Measurements from ENCODE around the gene TEN1. TPM values are rescaled to one million over a fixed set of nuclear protein-coding genes. Genes with fewer than 3 reads are reported as not detected.
A peak's percentile ranks its signal among the peaks of the same experiment; 100 is the strongest.
"Not testable (repeated sequence)": the region's sequence is repeated elsewhere in the genome, so short reads cannot be mapped to it uniquely, and the experiment has no call there.

The TEN1 gene, protein sequence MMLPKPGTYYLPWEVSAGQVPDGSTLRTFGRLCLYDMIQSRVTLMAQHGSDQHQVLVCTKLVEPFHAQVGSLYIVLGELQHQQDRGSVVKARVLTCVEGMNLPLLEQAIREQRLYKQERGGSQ
- 10 to 100 TPM; 15.1 to 24.2 (median 22.9) TPM for polyA plus RNA-seq (ENCODE audit: insufficient read length in 3 of 3)

- peak; percentile 93 to 96 (median 94) for DNase-seq (ENCODE audit: low read depth in 3 of 3, low spot score in 2 of 3)
Measured at GRCh38 chr17:75978938-75979704, at the start of gene TEN1, which contains the start of gene ACOX1. TSS of gene TEN1 (plus strand) at chr17:75979240. CDS start at chr17:75986193, 6,953 bp downstream. TSS of gene ACOX1 (minus strand) at chr17:75979166. CDS start at chr17:75979073, 93 bp downstream.

DNA sequence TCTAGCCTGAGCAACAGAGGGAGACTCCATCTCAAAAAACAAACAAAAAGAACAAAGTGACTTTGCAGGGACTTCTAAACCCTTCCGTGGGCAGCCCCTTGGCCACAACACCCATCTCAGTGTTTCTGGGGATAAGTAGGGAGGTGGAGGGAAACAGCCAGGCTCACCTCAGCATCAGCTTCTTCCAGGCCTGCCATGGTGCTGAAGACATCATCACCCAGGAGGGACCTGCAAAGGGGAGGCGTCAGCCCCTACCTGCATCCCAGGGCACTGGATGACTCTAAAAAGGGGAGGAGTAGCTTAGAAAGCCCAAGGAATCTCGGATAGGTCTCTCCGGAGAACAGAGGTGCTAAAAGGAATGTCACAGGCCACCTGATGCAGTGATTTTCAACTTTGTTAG lies 48.0 kb upstream of the TEN1 start:
- DNase-seq (ENCODE audit: low read depth in 3 of 3, low spot score in 2 of 3), result no peak

GRCh38 chr17:75932852-75933251 lies 46.2 kb upstream of the TEN1 start:
- DNase-seq (ENCODE audit: low read depth in 3 of 3, low spot score in 2 of 3), result no peak

- no peak for DNase-seq (ENCODE audit: low read depth in 3 of 3, low spot score in 2 of 3)
Measured at GRCh38 chr17:75933808-75934207, 45.2 kb upstream of the TEN1 start.

- no peak for DNase-seq (ENCODE audit: low read depth in 3 of 3, low spot score in 2 of 3)
Measured at GRCh38 chr17:75937652-75938051, 41.4 kb upstream of the TEN1 start.

GRCh38 chr17:75940727-75941441 lies 38.2 kb upstream of the TEN1 start, which contains the start of gene FBF1:
TSS of gene FBF1 (minus strand) at chr17:75941042. CDS start at chr17:75938149, 2,893 bp downstream.
- peak; percentile 68 to 89 (median 74) for DNase-seq (ENCODE audit: low read depth in 3 of 3, low spot score in 2 of 3)

DNA sequence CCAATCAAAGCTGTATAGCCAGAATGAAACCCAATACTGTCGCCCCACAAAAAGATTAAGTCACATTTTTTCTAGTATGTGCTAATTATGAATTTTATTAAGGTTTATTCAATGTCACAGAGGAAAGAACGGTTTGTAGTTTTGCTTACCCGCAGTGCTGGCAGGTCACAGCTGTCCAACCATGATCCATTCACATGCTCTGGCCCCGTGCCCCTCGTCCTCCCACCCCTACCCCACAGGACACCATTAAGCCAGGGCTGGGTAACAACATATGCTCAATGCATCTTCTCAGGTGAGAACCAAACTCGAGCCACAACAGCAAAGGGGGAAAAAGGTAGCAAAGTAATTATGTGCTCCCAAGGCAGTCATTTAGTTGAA lies 37.6 kb upstream of the TEN1 start:
- DNase-seq (ENCODE audit: low read depth in 3 of 3, low spot score in 2 of 3), result no peak

GRCh38 chr17:75942473-75942872 lies 36.6 kb upstream of the TEN1 start:
- DNase-seq (ENCODE audit: low read depth in 3 of 3, low spot score in 2 of 3), result no peak

DNA sequence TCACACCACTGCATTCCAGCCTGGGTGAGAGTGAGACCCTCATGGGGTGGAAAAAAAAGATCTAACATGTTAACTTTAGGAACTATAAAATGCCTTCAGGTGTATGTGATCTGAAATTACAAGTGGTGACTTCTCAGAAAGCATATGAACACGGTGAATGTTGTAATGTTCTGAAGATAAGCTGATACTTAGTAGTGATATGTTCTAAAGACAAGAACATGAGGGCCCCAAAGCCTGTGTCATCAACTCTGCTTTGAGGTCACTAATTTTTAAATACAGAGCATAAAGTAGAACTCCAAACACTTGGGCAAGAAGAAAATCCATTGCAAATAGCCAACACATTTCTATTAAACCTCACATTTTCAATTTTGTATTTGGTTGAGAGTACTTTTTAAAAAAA lies 35.5 kb upstream of the TEN1 start:
- no peak for DNase-seq (ENCODE audit: low read depth in 3 of 3, low spot score in 2 of 3)

GRCh38 chr17:75945211-75945610 lies 33.8 kb upstream of the TEN1 start:
- no peak for DNase-seq (ENCODE audit: low read depth in 3 of 3, low spot score in 2 of 3)

DNA sequence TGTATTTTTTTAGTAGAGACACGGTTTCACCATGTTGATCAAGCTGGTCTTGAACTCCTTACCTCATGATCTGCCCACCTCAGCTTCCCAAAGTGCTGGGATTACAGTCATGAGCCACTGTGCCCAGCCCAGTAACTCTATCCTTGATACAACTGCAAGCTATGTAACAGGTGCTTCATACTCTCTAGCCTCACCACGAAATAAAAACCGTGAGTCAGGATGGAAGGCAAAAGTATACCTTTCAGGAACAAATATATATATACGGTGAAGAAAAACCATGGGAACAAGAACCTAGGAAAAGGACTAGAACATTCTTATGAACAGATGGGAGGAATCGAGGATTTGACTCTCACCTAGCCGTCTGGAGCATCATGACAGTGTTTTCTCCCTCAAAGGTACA lies 28.6 kb upstream of the TEN1 start:
- no peak for DNase-seq (ENCODE audit: low read depth in 3 of 3, low spot score in 2 of 3)

DNA sequence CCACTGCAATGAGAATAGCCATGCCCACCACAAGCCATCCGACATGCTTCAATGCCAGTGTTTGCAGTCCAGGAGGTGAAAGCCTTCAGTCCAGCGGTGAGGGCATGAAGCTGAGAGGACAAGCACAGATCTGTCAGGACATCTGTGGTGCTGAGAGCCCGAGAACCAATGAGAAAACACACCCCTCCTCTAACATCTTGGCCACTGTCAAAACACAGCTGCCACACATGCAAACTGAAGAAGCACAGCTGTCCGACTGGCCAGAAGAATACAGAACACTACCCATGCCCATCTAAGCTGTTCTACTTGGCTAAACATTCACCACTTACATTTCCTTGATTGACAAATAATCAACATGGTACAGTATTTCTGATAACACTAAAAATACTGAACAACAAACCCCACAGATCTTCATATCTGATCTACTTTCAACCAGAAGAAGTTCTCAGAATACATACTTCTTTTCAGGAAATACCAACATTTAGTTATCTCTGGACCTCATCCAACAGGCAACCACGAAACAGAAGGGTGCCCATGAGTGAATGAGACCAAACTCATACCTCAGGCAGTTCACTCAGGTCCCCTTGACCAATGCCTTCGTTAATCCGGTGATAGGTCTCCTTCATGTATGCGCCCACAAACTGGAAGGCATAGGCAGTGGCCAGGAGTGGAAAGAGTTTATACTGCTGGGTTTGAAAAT lies 28.0 kb upstream of the TEN1 start:
- DNase-seq (ENCODE audit: low read depth in 3 of 3, low spot score in 2 of 3), result no peak

DNA sequence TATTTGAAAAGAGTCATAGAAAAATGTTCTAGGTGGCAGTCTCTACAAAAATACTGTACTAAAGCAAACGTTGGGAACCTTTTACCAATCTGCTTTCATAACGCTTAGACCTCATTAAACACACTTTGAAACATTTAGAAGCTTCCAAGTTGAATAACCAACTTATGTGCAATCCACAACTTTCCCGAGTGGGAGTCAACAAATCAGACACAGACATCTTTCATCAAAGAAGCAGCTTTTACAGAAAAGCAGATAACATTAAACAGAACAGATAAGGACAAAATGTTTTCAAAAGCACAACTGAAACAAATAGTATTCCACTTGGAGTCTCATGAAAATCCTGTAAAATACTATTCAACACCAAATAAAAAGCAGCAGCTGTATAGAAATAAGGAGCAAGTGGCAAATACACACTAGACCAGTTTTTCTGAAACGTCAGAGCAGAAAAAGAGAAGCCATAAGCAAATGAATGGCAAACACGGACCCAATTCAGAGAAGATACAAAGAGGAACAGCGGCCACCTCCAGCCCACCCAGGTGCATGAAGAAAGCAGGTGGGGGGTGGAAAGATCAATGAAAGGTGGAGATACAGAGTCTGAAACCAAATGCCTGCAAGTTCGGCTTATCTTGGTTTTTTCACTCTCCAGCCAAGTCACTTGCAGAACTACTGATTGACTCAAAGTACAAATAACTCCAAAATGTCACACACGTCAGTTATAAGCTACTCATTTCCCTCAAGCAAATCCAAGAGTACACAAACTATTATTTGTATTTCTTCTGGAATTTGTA lies 19.8 kb upstream of the TEN1 start:
- DNase-seq (ENCODE audit: low read depth in 3 of 3, low spot score in 2 of 3), result no peak

DNA sequence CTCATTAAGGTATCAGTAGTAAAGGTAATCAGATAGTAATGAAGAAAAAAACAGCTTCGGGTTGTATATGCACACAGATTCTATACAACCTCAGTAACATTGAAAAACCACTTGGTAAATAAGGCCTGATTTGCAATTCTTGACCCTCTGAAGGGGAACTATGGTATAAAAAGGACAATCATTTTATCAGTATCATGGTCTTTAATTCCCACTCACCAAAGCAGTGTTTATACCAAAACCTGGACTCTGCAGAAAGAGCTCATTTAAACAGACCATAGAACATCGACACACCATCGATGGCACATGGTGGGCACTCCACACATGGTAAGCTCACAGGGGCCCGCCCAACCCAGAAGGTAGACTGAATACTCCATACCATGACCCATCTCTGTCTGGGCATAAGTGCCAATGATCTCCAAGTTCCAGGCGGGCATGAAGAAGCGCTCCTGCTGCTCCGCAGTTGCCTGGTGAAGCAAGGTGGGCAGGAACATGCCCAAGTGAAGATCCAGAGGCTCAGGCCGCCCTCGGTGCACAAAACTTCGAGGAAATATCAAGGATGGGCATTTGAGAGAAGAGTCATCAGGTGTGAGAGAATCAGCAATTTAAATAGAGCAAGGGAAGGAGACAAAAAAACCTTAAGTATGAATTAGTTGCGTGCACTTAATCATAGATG lies 19.1 kb upstream of the TEN1 start:
- DNase-seq (ENCODE audit: low read depth in 3 of 3, low spot score in 2 of 3), result no peak

DNA sequence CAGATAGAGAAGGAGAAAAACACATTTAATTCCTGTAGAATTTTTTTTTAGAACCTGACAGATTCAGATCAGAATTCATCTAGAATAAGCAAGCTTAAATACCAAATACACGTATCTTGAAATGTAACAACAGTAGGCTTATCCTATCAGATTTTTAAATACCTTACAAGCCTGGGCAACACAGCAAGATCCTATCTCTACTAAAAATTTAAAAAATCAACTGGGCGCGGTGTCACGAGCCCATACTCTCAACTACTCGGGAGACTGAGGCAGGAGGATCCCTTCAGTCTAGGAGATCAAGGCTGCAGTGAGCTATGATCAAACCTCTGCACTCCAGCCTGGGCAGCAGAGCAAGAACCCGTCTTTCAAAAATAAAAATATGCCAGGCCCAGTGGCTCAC lies 13.6 kb upstream of the TEN1 start:
- no peak for DNase-seq (ENCODE audit: low read depth in 3 of 3, low spot score in 2 of 3)

DNA sequence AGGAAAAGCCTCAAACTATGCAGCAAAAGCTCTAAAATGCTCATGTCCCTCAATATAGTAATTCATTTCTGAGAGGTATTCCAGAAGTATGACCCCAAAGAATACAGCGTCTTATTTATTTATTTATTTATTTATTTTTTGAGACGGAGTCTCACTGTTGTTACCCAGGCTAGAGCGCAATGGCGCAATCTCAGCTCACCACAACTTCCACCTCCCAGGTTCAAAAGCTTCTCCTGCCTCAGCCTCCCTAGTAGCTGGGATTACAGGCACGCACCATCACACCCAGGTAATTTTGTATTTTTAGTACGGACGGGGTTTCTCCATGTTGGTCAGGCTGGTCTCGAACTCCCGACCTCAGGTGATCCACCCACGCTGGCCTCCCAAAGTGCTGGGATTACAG lies 10.0 kb upstream of the TEN1 start:
- DNase-seq (ENCODE audit: low read depth in 3 of 3, low spot score in 2 of 3), result not testable (repeated sequence)

- no peak for DNase-seq (ENCODE audit: low read depth in 3 of 3, low spot score in 2 of 3)
Measured at GRCh38 chr17:75970011-75970523, 9.0 kb upstream of the TEN1 start.

DNA sequence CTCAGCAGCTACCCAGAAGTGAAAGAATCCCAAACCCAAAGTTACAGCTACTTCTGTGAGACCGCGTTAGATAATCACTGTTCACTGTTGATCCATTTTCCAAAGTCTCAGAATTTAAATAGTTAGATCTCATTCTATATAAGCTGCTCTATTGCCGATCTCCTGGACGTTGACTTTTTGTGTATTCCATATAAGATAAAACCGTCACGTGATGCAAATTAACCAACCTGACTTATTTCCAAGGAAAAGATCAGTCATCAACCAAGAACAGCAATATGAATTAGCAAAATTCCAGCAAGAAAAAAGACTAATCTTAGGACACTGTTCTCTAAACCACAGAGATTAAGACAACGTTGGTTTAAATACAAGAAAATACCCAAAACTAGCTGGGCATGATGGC lies 8.4 kb upstream of the TEN1 start:
- no peak for DNase-seq (ENCODE audit: low read depth in 3 of 3, low spot score in 2 of 3)

- not testable (repeated sequence) for DNase-seq (ENCODE audit: low read depth in 3 of 3, low spot score in 2 of 3)
Measured at GRCh38 chr17:75975187-75975586, 3.9 kb upstream of the TEN1 start.

Measured in right renal cortex interstitium (tissue), 3 donors.